Measurements from ENCODE around the gene VPREB3. TPM values are rescaled to one million over a fixed set of nuclear protein-coding genes. Genes with fewer than 3 reads are reported as not detected.
A peak's percentile ranks its signal among the peaks of the same experiment; 100 is the strongest.

VPREB3 gene, protein sequence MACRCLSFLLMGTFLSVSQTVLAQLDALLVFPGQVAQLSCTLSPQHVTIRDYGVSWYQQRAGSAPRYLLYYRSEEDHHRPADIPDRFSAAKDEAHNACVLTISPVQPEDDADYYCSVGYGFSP
- total RNA-seq, result 2.1 TPM
- long read RNA-seq, partial matches to known transcripts, result 0 of 1 reads
- long read RNA-seq, other reads (novel, unspliced or antisense), result 1 of 1 reads

- intact Hi-C loops (cut with DNase I), result no loop called here
- no peak for DNase-seq (ENCODE audit: low spot score)
Observed at GRCh38 chr22:23754220-23754919, at the start of gene VPREB3. TSS of gene VPREB3 (minus strand) at chr22:23754425. CDS start at chr22:23754363, 62 bp downstream.

- no peak for DNase-seq (ENCODE audit: low spot score)
- intact Hi-C loops (cut with DNase I), result no loop called here
Observed at GRCh38 chr22:23803001-23803819, 49.0 kb upstream of the VPREB3 start.

DNA sequence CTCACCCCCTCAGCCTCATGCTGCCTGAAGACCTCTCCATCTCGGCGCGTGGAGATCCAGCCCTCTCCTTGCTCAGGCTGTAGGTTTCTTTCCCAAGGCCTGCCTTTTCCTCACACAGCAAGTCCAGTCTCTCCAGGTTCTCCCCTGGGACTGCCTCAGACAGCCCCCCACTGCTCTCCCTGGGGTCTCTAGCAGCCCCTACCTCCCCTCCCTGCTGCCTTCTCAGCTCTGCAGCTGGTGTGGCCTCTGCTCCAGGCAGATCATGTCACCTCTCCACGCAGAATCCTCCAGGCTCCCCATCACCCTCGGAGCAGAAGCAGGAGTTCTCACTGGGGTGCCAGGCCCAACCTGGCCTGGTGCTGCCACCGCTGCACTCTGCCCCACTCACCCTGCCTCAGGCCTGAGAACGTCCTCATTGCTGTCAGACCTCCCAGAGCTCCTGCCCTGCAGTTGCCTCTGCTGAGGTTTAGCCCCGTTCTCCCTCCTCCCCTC lies 47.7 kb upstream of the VPREB3 start:
- no peak for DNase-seq (ENCODE audit: low spot score)
- intact Hi-C loops (cut with DNase I), result no loop called here

- DNase-seq (ENCODE audit: low spot score), result no peak
- intact Hi-C loops (cut with DNase I), result no loop called here
Observed at GRCh38 chr22:23801238-23801821, 47.1 kb upstream of the VPREB3 start.

DNA sequence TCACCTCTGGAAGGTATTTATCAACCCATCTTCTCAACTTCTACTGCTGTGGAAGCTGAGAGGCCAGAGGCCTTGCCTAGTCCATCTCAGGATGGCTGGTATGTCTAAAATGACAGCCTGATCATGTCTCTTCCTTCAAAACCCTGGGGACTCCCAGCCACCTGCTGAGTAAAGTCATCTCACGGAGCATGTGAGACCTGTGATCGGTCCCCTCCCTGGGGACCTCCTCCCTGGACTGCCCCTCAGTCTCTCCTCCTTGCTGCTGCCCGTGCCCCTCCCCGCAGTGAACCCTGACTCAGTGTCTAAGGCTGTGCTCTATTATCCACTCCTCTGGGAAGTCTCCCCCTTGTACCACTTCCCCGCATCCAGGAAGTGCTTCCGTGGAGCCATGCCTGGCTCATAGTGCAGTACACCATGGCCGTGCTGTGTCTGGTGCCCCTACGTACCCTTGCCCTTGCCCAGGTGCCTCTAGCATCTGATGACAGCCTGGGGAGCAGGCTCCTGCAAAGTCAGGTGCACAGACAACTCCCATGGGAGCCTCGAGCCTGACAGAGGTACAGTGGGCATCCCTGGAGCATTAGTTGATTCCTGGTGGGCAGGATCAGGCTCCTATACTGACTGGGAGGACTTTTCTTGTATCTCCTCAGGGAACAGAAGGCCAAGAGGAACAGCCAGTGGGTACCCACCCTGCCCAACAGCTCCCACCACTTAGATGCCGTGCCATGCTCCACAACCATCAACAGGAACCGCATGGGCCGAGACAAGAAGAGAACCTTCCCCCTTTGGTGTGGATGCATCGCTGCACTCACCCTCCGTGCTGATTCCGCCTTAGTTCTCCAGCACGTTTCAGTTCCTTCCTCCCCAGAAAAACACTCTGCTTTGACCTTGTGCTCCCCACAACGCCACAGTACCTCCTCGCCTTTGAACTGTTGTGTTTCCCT lies 46.3 kb upstream of the VPREB3 start:
- no peak for DNase-seq (ENCODE audit: low spot score)
- intact Hi-C loops (cut with DNase I), result no loop called here

GRCh38 chr22:23796461-23796860 lies 42.2 kb upstream of the VPREB3 start:
- no peak for DNase-seq (ENCODE audit: low spot score)
- intact Hi-C loops (cut with DNase I), result no loop called here

GRCh38 chr22:23793326-23793725 lies 39.1 kb upstream of the VPREB3 start:
- no peak for DNase-seq (ENCODE audit: low spot score)

DNA sequence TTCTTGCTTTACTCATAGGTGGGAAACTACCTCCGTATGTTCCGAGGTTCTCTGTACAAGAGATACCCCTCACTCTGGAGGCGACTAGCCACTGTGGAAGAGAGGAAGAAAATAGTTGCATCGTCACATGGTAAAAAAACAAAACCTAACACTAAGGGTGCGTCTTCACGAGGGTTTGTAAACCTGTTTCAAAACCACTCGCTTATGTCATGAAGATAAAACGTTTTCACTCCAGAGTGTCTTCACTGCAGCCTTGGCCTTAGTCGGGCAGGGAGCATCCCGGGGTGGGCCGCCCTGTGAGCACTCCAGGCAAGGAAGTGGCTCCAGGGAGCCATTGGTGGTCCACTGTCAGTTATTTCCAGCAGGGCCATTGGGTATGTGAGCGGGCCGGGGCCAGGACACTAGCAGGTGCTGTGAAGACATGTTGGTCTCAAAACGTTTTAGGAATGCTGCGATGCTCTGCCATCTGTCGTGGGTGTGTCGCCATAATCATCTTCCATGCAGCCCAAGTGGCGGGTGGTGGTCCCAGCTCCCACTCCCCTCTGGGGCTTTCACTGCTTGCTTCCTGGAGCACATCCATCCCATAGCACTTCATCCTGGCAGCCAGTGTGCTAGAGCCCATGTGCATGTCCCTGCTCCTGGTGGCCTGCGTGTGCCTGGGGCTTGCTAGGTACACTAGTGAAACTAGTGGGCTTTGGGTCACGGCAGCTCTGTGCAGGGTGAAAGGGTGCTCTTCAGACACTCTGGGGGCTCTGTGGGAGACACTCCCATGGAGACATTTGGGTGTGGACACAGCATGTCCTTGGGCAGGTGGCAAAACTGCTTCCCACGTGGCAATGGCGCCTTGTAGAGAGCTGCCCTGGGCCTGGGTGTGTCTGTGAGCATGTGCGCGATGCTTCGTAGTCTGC lies 37.8 kb upstream of the VPREB3 start:
- no peak for DNase-seq (ENCODE audit: low spot score)
- intact Hi-C loops (cut with DNase I), result no loop called here

More at GRCh38 chr22:23793326-23793725, 39.1 kb upstream of the VPREB3 start:
- intact Hi-C loops (cut with DNase I), result no loop called here

DNA sequence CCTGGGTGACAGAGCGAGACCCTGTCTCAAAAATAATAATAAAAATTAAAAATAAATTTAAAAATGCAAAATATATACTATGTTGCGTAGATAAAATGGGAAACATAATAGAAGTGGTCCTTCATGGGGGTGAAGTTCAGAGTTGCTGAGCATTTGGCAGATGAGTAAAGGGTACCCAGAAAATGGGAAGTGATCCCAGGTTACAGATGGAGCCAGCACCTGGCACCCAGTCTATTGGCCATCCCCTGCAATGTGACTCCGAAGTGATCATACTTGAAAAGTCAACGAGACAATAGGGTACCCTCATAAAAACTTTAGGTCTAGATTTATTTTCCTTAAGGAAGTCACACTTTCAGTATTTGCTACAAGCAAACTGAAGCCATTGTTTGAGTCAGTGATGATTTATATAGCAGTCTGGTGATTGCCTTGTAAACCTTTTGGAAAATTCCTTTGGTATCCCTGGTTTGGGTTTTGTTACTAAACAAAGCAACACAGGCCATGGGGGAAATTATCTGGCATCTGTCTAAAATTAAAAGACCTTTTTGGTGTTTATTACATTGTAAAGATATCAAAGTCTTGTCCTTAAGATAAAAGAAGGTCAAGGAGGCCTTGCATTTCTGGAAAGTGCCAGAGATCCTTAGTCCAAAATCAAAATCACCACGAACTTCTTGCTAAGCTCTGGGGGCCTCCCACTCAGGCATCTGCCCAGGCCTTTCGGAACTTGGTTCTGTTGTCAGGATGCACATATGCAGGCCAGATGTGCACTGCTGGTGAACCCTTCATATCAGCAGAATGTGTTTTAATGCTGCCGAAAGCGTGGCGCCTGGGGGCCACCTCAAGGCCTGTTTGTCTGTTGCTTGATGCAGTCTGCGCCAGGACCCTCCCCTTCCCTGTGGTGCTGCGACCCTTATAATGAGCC lies 36.9 kb upstream of the VPREB3 start:
- DNase-seq (ENCODE audit: low spot score), result no peak
- intact Hi-C loops (cut with DNase I), result no loop called here

DNA sequence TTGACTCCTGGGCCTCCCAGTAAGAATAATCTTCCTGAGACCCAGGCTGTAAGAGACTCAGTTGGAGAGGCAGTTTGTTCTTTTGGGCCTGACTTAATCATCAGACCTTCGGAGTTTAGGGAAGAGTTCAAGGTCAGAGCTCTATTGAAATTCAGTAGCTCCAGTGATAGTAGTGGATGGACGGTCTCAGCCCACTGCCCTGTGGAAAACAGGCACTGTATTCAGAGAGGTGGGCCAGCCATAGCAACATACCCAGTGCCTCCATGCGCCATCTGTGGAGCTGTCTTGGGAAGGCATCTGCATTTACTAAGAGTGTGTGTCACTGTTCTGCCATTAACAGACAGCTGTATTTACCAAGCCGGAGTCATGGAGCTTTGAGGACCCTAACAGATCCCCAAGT lies 35.4 kb upstream of the VPREB3 start:
- intact Hi-C loops (cut with DNase I), result loop anchor here (5.0 kb wide), 1 partner anchor 58 kb away; no protein-coding TSS in a partner anchor
- no peak for DNase-seq (ENCODE audit: low spot score)

GRCh38 chr22:23789121-23789520 lies 34.9 kb upstream of the VPREB3 start:
- intact Hi-C loops (cut with DNase I), result loop anchor here (5.0 kb wide), 1 partner anchor 58 kb away; no protein-coding TSS in a partner anchor
- no peak for DNase-seq (ENCODE audit: low spot score)

GRCh38 chr22:23787910-23788309 lies 33.7 kb upstream of the VPREB3 start:
- no peak for DNase-seq (ENCODE audit: low spot score)
- intact Hi-C loops (cut with DNase I), result loop anchor here (5.0 kb wide), 1 partner anchor 59 kb away; no protein-coding TSS in a partner anchor

GRCh38 chr22:23787600-23787896 lies 33.3 kb upstream of the VPREB3 start:
- intact Hi-C loops (cut with DNase I), result loop anchor here (5.0 kb wide), 1 partner anchor 60 kb away; no protein-coding TSS in a partner anchor
- DNase-seq (ENCODE audit: low spot score), result no peak

GRCh38 chr22:23786752-23787599 lies 32.8 kb upstream of the VPREB3 start, which contains the start of gene SMARCB1:
TSS of gene SMARCB1 (plus strand) at chr22:23786966. CDS start at chr22:23787170, 204 bp downstream.
- intact Hi-C loops (cut with DNase I), result loop anchor here (5.0 kb wide), 1 partner anchor 60 kb away; no protein-coding TSS in a partner anchor
- peak; percentile 95 for DNase-seq (ENCODE audit: low spot score)

DNA sequence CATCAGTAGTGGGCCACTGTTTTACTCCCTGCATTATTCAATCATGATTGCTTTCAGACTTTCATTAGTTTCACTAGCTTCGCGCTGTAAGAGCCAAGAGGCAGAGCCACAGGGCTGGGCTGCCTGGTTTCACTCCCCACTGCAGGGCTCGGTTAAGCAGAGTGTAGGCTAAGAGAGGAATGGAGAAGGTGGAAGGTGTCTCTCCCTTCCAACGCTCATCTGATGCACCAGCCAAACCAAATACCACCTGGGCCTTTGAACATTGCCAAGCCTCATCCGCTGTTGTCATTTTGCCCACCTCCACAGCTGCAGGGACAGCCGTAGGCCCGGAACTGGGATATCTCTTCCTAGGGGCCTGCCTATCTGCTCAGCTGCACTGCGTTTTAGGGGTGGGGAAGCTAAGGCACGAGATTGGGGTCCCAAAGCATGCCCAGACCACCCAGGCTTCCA lies 32.1 kb upstream of the VPREB3 start:
- DNase-seq (ENCODE audit: low spot score), result no peak
- intact Hi-C loops (cut with DNase I), result loop anchor here (5.0 kb wide), 1 partner anchor 61 kb away; no protein-coding TSS in a partner anchor
